HG02970 (cell line): ENCODE results near the gene CFAP77.

Experiments
- ATAC-seq: cut with Tn5 transposase; IDR thresholded peaks from one replicate; pipeline ENCODE4 v1.9.1; 2021; ENCODE audit warnings: mild to moderate bottlenecking, moderate library complexity, moderate number of reproducible peaks; ENCODE audit not compliant: unreplicated experiment, low FRiP score

CFAP77 gene

GRCh38 chr9:132486706-132487350, 76.8 kb downstream of the CFAP77 start:
- ATAC-seq: no peak

- ATAC-seq: no peak
Observed at GRCh38 chr9:132487351-132487791, 77.4 kb downstream of the CFAP77 start.

GRCh38 chr9:132487980-132488535, 78.0 kb downstream of the CFAP77 start:
- ATAC-seq: no peak

- ATAC-seq: no peak
Observed at GRCh38 chr9:132488626-132489025, 78.6 kb downstream of the CFAP77 start.

GRCh38 chr9:132489536-132489935, 79.5 kb downstream of the CFAP77 start:
- ATAC-seq: no peak

- ATAC-seq: no peak
Observed at GRCh38 chr9:132494857-132495256, 84.8 kb downstream of the CFAP77 start.

GRCh38 chr9:132497731-132498130, 87.7 kb downstream of the CFAP77 start:
- ATAC-seq: no peak

GRCh38 chr9:132498531-132499210, 88.7 kb downstream of the CFAP77 start:
- ATAC-seq: no peak

- ATAC-seq: no peak
Observed at GRCh38 chr9:132499251-132499650, 89.2 kb downstream of the CFAP77 start.

GRCh38 chr9:132500193-132500592, 90.2 kb downstream of the CFAP77 start:
- no peak for ATAC-seq

- ATAC-seq: no peak
Observed at GRCh38 chr9:132502480-132502879, 92.5 kb downstream of the CFAP77 start.

GRCh38 chr9:132503116-132503515, 93.1 kb downstream of the CFAP77 start:
- no peak for ATAC-seq

- ATAC-seq: no peak
Observed at GRCh38 chr9:132504488-132504887, 94.5 kb downstream of the CFAP77 start.

GRCh38 chr9:132505991-132506655, 96.1 kb downstream of the CFAP77 start:
- ATAC-seq: no peak

GRCh38 chr9:132506977-132507669, 97.1 kb downstream of the CFAP77 start:
- ATAC-seq: no peak

- ATAC-seq: no peak
Observed at GRCh38 chr9:132507670-132508469, 97.9 kb downstream of the CFAP77 start.

- no peak for ATAC-seq
Observed at GRCh38 chr9:132509928-132510874, 100.2 kb downstream of the CFAP77 start.

- no peak for ATAC-seq
Observed at GRCh38 chr9:132511191-132511999, 101.4 kb downstream of the CFAP77 start.
